HuH-7 (cell line): Measurements from ENCODE around the gene TRAPPC2.
"Not testable (repeated sequence)": the region's sequence is repeated elsewhere in the genome, so short reads cannot be mapped to it uniquely, and the experiment has no call there.

Experiments
- DNase-seq: peaks from one replicate; pipeline ENCODE4 v3.0.0; 2011; ENCODE audit warnings: low spot score

The TRAPPC2 gene

DNA sequence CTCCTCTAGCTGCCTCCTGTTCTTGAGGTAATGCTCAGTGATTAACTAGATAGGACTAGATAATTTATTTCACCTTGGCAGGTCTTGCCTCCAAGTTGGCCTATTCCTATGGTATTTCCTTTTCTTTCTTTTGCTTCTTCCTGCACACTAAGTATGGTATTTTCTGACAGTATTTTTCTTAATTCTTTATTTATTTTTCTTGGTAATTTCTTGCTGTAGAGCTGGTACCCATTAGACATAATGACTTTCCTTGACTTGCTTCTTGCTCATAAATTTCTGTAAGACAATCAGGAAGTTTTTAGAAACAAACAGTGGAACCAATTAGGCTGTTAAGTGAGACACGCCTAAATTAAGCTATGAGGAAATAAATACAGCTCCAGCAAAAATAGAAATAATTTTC is 36.0 kb downstream of the TRAPPC2 start:
- no peak for DNase-seq

DNA sequence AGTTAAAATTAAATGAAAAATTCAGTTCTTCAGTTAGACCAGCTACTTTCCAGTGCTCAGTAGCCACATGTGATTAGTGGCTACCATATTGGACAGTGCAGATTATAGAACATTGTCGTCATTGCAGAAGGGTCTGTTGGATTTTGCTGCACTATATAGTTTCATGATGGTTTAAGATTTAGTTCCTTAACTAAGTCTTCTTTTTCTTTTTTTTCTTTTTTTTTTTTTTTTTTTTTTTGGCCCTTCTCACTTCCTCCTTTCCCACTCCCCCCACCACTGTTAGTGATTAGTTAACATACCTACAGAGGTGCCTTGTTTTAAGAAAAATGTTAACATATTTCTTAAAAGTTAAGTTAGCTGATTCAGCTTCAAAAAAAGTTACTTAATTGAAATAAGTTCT is 36.4 kb downstream of the TRAPPC2 start:
- no peak for DNase-seq

DNA sequence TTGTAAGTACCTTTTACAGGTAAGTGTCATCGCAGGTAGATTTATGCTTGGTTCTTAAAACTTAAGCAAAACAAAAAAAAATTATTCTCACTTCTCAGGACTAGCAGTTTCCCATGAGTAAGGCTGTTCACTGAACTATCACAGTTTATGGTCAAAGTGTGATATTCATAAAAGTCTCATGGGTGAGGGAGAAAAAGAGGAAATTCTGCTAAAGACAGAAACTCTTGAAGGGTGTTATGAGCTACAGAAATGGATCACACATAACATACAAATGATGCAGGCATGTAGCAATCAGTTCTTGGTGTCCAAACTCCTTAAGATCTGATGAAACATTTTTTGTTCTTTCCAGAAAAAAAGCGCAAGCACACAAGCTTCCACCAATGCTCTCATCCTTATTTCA is 37.0 kb downstream of the TRAPPC2 start:
- DNase-seq, result no peak

DNA sequence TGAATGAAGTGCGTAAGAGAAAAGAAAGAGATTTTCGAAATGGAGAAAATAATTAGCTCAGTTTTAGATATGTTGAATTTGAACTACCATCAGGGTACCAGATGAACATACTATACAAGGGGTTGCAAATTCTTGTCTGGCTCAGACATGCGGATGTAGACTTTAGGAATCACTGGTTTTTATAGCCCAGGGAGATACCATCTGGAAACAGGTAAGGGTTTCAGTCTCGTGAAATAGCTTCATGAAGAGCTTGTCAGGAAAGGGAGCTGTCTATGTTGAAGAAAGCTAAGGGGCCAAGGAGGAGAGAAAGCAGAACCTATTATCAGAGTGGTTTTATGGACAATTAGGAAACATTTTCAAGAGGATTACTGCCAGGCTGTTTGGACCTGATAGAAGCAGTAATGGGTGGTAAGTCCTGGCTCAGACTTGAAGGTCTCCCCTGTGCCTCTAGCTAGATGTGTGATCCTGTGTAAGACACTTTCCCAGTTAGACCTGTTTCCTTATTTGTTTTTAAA is 38.8 kb downstream of the TRAPPC2 start:
- no peak for DNase-seq

DNA sequence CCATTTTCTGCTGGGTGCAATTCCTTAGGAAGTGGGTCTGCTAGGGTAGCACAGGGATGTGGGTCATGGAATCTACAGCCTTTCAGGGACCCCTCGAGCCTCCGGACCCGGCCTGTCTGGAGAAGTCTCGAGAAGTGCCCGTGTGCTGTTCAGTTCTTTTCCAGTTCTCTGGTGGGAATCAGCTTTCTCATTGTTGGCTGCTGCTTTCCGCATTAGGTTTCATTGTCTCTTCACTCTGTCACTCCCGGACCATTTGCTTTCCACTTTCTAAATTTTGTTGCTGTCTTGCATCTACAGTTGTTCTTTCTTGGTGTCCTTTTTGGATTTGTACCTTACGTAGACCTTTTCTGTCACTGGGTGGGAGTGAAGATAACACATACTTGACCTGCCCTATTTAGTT is 39.4 kb downstream of the TRAPPC2 start:
- DNase-seq, result no peak

DNA sequence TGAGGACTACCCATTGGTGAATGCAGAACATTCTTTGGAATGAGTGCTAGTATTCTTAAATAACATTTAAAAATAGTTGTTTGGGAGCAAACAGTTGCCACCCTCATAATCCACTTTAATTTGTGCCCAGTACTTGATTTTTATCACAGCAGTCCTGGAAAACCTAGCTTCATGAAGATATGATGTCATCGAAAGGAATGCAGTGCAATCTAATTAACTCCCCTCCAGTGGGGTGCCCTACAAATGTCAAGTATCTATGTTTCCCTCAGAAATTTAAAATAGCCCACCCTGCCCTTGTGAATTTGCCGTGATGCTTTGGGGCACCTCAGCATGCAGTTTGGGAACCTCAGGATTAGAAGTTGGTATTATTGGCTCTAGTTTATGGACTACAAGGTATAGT is 40.1 kb downstream of the TRAPPC2 start:
- no peak for DNase-seq

DNA sequence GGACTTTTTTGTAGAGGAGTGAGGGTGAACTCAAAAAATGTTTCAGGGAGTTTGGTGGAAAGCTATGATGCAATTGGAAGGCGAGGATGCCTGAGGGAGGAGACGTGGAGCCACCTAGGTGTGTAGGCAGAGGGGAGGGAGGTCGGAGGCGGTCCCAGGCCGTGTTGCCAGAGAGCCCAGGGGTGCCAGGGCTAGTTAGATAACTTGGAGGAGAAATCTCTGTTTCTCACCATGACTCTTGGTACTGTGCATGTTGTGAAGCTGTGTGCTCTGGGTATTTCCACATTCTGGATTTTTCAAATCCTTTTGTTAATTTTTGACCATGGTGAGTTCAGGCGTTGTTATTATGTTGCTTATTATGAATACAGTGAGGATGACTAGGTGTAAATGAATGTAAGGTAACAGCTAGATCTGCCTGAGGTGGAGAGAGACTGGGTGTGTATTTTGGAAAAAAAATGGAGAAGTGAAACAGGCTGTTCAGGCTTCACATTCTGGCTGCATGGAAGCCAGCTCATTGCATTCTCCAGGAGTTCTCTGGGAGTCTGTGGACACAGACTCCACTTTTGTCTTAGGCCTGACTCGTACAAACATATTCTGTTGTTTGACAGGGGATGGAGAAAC is 41.0 kb downstream of the TRAPPC2 start:
- no peak for DNase-seq

DNA sequence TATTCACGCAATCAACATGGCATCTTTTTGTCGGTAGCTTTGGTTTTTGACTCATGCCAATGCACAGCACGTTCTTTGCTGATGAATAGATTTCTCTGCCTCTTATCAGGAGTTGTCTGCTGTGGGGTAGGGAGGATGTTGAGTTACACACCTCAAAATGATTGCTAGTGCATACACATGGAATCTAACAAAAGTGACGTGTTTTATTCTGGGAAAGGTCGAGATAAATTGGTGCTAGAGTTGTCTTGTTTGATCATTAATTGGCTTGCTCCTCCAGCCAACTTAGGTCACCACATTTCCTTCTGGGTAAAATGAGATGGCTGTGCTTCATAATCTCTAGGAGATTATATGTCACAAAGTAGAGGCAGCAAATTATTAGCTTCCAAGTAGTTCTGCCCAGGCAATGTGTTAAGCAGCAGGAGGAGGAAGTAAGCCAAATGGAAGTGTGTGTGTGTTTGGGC is 41.6 kb downstream of the TRAPPC2 start:
- no peak for DNase-seq

DNA sequence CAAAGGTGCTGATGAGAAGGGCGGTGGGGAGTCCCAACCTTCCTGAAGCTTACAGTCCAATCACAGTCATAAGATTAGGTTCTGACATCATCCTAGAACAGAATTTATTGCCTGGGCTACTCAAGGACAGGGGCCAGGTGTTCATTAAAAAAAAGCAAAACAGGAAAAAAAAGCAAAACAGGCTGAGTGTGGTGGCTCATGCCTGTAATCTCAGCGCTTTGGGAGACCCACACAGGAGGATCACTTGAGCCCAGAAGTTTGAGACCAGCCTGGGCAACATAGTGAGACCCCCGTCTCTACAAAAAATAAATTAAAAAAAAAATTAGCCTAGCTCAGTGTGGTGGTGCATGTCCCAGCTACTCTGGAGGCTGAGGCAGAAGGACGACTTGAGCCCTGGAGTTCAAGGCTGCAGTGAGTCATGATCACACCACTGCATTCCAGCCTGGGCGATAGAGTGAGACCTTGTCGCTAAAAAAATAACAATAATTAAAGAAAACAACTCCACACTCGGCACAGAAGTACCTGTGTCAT is 42.5 kb downstream of the TRAPPC2 start:
- DNase-seq, result no peak

DNA sequence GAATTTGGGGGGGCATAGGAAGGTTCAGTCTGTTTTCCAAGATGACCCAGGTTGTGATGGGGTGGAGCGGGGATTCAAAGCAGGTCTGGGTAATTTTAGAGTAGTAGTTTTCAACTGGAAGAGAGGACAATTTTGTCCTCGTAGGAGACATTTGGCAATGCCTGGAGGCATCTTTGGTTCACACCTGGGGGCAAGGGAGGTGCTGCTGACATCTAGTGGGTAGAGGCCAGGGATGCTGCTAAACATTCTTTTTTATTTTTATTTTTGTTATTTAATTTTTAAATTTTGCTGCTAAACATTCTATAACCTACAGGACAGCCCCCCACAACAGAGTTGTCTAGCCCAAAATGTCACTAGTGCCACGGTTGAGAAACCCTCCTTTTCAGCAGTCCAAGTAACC is 43.6 kb downstream of the TRAPPC2 start:
- DNase-seq, result no peak

DNA sequence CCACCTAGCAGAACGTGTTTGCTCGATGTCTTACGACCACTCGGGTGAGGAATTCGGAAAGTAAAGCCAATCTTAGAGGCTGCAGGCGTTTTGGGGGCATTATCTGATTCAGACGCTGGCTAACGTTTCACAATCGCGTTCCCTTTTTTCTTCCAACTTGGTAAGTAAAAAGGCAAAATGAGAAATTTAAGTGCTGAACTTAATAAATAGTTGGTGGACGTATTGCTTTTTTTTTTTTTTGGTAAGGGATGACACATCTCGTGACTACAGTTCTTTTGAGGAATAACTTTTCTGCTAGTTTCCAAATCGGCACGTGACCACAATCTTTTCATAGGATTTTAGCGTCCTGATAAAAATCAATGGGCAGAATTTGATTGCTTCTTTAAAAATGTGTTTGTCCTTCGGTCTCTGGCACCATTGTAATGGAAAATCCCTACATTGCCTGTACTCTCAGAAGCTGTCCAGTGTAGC is 44.6 kb downstream of the TRAPPC2 start:
- no peak for DNase-seq

DNA sequence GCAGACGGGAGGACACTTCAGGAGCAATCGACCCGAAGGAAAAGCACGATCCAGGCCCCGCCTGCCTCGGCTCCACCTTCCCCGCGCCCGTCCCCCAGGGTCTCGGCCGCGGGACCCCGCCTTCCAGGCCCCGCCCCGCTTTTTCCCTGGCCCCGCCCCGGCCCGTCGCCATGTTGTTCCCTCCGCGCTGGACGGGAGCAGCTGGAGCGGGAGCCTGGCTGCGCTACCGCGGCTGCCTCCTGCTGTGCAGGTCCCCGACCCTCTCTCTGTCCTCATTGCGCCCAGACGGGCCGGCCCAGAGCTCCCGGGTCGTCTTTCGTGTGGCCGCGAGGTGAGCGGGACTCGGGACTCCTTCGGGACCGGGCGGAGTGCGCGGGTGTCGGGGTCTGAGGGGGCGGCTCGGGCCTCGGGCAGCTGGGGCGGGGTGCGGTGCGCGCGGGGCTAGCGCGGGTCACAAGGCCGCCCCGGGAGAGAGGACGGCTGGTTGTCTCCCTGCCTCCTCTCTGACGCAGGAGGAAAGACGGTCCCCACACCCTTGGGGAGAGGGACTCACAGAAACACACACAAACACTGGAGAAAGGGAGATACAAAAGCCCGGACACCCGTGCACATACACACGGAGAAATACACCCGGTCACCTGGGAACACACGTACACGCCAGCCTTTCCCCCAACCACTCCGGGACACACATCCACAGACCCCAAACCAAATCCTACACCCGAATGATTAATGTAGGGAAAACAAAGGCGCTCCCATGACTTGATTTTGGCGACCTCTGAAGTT is 45.3 kb downstream of the TRAPPC2 start, which contains the start of gene RAB9A:
RAB9A (plus strand) TSS at position 171 of the 783 bp plus-strand sequence. CDS start 19,619 bp downstream, outside the sequence.
- peak; percentile 59 for DNase-seq

DNA sequence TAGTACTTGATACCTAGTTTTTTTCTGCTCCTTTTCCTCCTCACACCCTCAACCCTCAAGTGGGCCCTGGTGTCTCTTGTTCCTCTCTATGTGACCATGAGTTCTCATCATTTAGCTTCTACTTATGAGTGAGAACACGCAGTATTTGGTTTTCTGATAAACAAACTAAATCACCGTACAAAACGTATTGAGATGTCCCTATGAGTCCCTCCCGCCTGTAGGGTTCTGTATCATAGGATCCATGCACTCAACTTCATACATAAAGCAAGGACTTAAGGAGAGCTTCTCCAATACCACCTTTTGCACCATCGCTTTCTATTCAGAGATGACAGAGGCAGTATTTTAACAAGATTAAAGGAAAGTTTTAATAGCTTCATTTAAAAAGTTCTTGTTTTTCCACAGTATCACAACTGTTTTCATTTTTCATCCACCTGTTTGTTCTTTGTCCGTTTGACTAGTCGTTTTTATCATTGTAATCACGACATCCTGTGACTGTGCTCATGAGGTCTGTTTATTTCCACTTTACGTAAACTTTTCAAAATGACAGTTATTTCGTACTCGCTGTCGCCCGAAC is 45.9 kb downstream of the TRAPPC2 start:
- DNase-seq, result no peak

DNA sequence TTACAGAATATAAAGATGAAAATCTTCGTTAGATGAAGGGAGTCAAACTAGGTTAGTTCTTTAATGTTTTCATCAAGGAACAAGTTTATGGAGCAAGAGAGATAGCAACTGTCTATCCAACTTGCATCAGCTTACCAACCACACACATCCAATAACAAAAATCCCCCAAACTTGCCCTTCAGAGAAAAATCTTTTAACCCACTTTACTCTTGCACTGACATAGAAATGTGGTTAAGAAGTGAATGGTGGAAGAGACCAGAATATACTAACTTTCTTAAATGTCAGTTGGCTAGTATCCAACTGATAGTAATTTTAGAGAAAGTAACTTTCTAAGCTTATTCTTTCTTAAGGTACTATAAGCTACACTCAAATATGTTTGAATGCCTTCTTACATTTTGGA is 47.2 kb downstream of the TRAPPC2 start:
- DNase-seq, result no peak

DNA sequence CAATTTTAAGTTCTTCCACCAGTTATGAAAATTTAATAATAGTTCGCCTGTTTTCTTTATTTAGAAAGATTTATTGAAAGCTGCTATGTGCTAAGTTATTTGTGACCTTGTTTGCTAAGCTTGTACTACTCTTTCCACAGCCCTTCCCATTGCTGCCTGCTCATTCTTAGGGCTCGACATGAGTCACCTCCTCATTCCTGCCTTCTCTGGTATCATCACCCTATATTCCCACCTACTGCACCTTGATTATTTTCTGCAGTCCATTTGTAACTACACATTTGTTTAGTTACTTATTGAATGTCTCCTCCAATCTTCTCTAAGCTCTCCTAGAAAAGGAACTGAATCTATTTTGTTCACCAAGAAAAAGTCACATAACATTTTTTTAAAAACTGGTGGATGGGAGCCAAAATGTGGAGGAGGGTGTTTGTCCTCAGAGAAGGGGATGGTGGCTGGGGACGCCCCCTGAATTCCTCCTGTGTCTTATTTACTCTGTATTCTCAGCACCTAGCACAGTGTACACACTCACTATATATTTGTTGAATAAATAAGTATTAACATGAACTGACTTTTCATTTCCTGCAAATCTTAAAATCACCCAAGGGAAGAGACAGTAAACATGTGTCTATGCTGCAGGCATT is 49.2 kb downstream of the TRAPPC2 start:
- DNase-seq, result no peak

DNA sequence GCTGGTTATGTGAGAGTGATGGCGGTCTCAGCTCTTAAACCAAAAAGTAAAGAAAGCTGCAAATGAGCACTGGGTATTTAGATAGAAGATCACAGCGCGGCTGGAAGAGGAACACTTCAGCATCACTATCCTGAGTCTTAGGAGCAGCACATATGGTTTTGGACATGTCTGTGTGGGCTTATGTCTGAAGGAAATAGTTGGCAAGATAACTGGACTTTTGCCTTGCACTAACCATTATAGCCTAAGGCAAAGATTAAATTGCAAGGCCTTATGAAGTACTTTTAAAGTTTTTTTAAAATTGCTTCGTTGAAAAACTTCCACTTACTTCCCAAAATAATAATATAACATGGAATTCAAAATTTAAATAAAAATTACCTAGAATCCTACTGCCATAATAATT is 50.1 kb downstream of the TRAPPC2 start:
- DNase-seq, result no peak

DNA sequence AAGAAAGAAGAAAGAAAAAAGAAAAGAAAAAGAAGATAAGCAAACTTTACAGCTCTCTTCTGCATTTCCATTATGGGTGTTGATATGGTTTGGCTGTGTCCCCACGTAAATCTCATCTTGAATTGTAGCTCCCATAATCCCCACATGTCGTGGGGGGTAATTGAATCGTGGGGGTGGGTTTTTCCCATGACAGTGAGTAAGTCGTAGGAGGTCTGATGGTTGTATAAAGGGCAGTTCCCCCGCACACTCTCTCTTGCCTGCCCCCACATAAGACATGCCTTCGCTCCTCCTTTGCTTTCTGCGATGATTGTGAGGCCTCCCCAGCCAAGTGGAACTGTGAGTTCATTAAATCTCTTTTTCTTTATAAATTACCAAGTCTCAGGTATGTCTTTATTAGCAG is 52.8 kb downstream of the TRAPPC2 start:
- no peak for DNase-seq

DNA sequence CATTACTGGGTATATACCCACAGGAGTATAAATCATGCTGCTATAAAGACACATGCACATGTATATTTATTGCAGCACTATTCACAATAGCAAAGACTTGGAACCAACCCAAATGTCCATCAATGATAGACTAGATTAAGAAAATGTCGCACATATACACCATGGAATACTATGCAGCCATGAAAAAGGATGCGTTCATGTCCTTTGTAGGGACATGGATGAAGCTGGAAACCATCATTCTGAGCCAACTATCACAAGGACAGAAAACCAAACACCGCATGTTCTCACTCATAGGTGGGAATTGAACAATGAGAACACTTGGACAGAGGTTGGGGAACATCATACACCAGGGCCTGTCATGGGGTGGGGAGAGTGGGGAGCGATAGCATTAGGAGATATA is 54.7 kb downstream of the TRAPPC2 start:
- not testable (repeated sequence) for DNase-seq

DNA sequence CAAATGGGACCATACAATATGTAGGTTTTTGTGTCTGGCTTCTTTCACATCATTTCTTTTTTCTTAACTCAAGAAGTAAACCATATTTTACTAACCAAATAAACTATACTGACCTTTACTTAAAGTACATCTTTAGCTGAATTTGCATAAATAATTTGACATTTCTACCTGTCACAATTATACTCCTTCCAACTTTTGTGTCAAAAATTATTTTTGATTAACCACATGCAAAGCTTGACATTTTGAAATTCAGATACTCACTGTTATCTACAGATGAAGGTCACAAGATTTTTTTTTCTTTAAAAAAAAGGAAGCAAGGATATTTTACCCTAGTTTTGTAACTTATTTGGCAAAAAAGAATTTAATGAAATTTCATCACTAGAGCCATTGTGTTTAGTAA is 57.5 kb downstream of the TRAPPC2 start:
- no peak for DNase-seq

DNA sequence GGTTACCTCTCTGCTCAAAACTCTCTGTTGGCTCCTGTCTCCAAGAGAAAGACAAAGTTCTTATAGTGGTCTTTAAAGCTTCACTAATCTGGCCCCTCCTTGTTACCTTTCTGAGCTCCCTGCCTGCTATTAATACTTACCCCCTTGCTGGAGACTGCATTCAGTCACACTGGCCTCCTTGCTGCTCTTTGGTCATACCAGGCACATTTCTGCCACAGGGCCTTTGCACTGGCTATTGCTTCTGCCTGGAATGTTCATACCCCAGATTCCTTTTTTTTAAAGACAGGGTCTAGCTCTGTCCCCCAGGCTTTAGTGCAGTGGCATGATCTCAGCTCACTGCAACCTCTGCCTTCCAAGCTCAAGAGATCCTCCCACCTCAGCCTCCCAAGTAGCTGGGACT is 61.4 kb downstream of the TRAPPC2 start:
- DNase-seq, result no peak

DNA sequence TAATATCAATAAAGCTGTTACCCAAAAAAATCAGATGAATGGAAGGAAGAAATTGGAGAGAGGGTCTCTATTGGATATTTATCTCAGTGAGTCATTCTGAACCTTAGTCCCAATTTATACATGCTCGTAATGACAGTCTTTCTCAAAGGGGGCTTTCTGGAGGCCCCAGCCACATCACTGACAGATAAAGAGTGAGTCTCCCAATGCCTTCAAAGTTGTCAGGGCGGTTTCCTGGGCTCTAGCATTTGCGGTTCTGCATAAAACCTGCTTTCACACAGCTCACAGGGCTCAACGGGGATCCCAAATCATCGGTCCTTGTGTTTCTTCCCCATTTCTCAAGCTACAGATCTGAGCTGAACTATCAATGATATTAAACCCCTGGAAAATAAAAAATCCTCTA is 64.2 kb downstream of the TRAPPC2 start:
- no peak for DNase-seq

DNA sequence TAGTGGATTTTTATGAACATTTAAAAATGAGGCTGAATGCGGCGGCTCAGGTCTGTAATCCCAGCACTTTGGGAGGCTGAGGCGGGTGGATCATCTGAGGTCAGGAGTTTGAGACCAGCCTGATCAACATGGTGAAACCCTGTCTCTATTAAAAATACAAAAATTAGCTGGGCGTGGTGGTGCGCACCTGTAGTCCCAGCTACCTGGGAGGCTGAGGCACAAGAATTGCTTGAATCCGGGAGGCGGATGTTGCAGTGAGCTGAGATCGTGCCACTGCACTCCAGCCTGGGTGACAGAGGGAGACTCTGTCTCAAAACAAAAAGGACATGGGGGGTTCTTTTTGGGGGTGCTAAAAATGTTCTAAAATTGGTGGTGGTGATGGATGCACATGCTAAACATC is 64.7 kb downstream of the TRAPPC2 start:
- not testable (repeated sequence) for DNase-seq
